MM.1S (cell line): ENCODE results near the gene NFE2L3.

Source experiments
- CTCF ChIP-seq: fragments of 300-600 bp; sonication (generic); IDR thresholded peaks from 2 replicates; pipeline ENCODE4 v1.5.1; 2016; ENCODE audit warnings: antibody characterized with exemption, low read length, mixed read lengths
- EZH2 ChIP-seq: fragments of 300-600 bp; sonication (generic); optimal IDR thresholded peaks from 2 replicates; pipeline ENCODE3; 2017; ENCODE audit warnings: low read depth, mild to moderate bottlenecking, antibody characterized with exemption, low read length, mixed read lengths
- EZH2phosphoT487 ChIP-seq: fragments of 300-600 bp; sonication (generic); IDR thresholded peaks from 2 replicates; pipeline ENCODE4 v1.6.1; 2018; ENCODE audit warnings: antibody characterized with exemption, low read length

- TF ChIP-seq EZH2phosphoT487: no peak
- TF ChIP-seq CTCF: no peak
- TF ChIP-seq EZH2: no peak
Observed at GRCh38 chr7:26103596-26103995, 48.4 kb upstream of the NFE2L3 start.
